GM19025 (cell line): ENCODE data around the gene JAK1.

Experiments
- ATAC-seq: cut with Tn5 transposase; IDR thresholded peaks from one replicate; pipeline ENCODE4 v1.9.1; 2021; ENCODE audit warnings: mild to moderate bottlenecking, low read depth, moderate library complexity; ENCODE audit not compliant: unreplicated experiment

The JAK1 gene

GRCh38 chr1:64809309-64809708 is 157.0 kb downstream of the JAK1 start:
- no peak for ATAC-seq

DNA sequence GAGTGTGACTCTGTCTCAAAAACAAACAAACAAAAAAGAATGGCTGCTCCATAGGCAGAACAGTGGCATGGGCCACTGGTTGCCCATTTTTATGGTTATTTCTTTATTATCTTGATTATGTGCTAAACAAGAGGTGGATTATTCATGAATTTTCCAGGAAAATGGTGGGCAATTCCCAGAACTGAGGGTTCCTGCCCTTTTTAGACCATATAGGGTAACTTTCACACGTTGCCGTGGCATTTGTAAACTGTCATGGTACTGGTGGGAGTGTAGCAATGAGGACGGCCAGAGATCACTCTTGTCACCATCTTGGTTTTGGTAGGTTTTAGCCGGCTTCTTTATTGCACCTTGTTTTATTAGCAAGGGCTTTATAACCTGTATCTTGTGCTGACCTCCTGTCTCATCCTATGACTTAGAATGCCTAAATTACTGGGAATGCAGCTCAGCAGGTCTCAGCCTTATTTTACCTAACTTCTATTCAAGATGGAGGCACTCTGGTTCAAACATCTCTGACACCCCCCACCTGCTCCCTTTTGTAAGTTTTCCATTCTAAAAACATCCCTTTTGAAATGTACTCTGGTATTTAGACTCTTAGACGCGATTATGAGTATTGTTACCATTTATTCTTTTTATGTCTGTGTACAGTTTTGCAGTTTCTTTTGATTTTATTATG is 164.4 kb downstream of the JAK1 start:
- no peak for ATAC-seq

GRCh38 chr1:64798872-64799271 is 167.5 kb downstream of the JAK1 start:
- no peak for ATAC-seq

GRCh38 chr1:64790832-64791487 is 175.4 kb downstream of the JAK1 start:
- no peak for ATAC-seq
